ENCODE data around the gene CISD1.

Gene CISD1

DNA sequence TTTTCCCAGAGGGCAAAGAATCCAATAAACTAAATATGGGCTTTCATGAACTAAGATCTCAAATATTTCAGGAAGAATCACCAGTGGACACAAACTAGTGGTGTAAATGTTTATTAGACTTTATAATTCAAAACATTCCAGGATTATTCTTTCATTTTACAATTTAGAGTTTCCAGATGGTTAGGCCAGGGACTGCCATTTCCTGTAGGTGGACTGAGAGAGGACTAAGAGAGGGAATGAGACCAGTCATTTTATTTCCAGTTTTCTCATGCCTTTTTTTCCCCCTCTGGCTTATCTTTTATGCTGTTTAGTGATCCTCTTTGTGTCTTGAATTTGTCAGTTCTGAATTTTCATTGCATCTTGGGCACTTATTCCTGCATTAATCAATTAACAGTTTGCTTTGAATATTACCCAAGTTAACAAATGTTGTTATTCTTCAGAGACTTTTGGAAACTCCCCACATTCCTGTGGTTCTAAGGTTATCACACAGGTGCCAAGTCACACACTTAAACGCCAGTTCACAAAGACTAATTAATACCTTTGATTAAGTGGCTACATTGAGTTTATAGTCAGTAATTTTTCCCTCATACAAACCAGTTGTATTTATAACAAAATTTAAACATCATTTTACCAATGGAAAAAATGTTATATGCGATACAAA is 12.3 kb downstream of the CISD1 start:
- H3K4me3 ChIP-seq (ENCODE audit: low read depth, low read length), result no peak overlapping the region
- no peaks in the 10 kb centered on the region for H3K4me1 ChIP-seq (ENCODE audit: control insufficient read depth, insufficient read depth, low read length)
- peaks cover 22% of the 10 kb centered on the region for H3K36me3 ChIP-seq (ENCODE audit: control insufficient read depth, insufficient read depth, low read length)
- no peaks in the 10 kb centered on the region for H3K9me3 ChIP-seq (ENCODE audit: control insufficient read depth, insufficient read depth, low read depth, low read length)
- H3K27me3 ChIP-seq (ENCODE audit: control insufficient read depth, insufficient read depth, low read length), result no peaks in the 10 kb centered on the region
- H3K9ac ChIP-seq (ENCODE audit: low read length), result no peak overlapping the region
- H3K27ac ChIP-seq (ENCODE audit: low read depth, low read length), result no peak overlapping the region

DNA sequence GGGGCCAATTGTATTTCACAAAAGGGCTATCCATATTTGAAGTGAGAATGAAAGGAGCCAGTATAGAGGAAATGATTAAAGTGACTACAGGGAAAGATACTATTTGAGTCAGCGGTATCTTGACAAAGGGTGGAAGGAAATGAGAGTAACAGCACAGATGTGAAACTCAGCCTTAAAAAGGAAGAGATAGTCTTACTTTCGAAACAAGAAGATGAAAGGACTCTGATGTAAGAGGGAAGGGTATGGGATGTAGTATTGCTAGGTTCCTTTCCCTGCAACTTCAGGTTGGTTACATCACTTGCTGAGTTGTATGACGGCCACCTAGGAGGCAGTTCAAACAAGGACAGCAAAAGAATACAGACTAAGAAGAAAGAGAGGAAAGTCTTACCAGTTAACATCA is 13.7 kb downstream of the CISD1 start:
- Histone ChIP-seq H3K36me3 (ENCODE audit: control insufficient read depth, insufficient read depth, low read length) (peaks cover 19% of the 10 kb centered on the region), H3K27ac (ENCODE audit: low read depth, low read length) (no peak overlapping the region), H3K4me3 (ENCODE audit: low read depth, low read length) (no peak overlapping the region), H3K9ac (ENCODE audit: low read length) (no peak overlapping the region), H3K4me1 (ENCODE audit: control insufficient read depth, insufficient read depth, low read length) (no peaks in the 10 kb centered on the region), H3K9me3 (ENCODE audit: control insufficient read depth, insufficient read depth, low read depth, low read length) (no peaks in the 10 kb centered on the region), H3K27me3 (ENCODE audit: control insufficient read depth, insufficient read depth, low read length) (no peaks in the 10 kb centered on the region)

DNA sequence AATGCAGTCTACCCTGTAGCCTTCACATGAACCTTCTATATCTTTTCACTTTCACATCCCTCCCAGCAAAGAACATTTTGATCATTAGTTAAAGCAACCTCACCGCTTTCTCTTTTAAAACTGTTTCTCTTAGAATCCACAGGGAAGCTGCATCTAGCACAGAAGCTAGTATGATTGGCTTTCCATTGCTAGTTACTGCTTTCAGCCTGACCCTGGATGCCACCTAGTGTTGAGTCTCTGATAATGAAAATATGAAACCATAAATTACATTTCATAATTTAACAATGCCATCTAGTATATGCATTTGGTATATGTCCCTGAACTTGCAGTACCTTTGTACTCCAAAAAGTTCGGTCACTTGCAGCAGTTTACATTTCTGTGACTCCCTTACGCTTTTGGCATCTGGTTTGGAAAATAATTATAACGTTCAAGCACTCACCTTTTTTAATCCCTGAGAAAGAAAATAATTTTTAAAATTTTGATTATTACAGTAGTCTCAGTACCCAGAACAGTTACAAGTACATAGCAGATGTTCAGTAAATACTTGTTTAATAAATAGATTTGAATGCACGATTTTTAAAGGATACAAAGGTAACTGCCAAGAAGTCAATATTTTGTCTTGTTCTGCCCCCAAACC is 22.7 kb downstream of the CISD1 start:
- Histone ChIP-seq H3K4me1 (ENCODE audit: control insufficient read depth, insufficient read depth, low read length) (peaks cover 3% of the 10 kb centered on the region; the same call in 1 of the 2 replicates), H3K36me3 (ENCODE audit: control insufficient read depth, insufficient read depth, low read length) (no peaks in the 10 kb centered on the region), H3K9ac (ENCODE audit: low read length) (no peak overlapping the region), H3K27ac (ENCODE audit: low read depth, low read length) (no peak overlapping the region), H3K27me3 (ENCODE audit: control insufficient read depth, insufficient read depth, low read length) (no peaks in the 10 kb centered on the region), H3K9me3 (ENCODE audit: control insufficient read depth, insufficient read depth, low read depth, low read length) (no peaks in the 10 kb centered on the region), H3K4me3 (ENCODE audit: low read depth, low read length) (no peak overlapping the region)

DNA sequence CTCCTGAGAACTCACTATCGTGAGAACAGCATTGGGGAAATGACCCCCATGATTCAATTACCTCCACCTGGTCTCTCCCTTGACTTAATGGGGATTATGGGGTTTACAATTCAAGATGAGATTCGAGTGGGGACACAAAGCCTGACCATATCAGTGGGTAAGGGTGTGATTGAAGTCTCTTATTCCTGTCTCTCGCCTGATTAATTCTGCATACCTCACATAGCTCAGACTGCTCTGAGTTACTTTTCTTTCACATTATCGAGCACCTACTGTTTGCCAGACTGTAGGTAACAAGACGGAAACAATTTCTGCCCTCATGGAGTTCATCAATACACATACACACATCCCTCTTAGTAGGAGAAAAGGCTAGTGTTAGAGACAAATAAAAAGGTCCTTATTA is 25.0 kb downstream of the CISD1 start:
- no peaks in the 10 kb centered on the region for H3K27me3 ChIP-seq (ENCODE audit: control insufficient read depth, insufficient read depth, low read length)
- H3K4me1 ChIP-seq (ENCODE audit: control insufficient read depth, insufficient read depth, low read length), result peaks cover 3% of the 10 kb centered on the region; the same call in 1 of the 2 replicates
- no peak overlapping the region for H3K9ac ChIP-seq (ENCODE audit: low read length)
- no peaks in the 10 kb centered on the region for H3K36me3 ChIP-seq (ENCODE audit: control insufficient read depth, insufficient read depth, low read length)
- H3K4me3 ChIP-seq (ENCODE audit: low read depth, low read length), result no peak overlapping the region
- H3K27ac ChIP-seq (ENCODE audit: low read depth, low read length), result no peak overlapping the region
- no peaks in the 10 kb centered on the region for H3K9me3 ChIP-seq (ENCODE audit: control insufficient read depth, insufficient read depth, low read depth, low read length)

DNA sequence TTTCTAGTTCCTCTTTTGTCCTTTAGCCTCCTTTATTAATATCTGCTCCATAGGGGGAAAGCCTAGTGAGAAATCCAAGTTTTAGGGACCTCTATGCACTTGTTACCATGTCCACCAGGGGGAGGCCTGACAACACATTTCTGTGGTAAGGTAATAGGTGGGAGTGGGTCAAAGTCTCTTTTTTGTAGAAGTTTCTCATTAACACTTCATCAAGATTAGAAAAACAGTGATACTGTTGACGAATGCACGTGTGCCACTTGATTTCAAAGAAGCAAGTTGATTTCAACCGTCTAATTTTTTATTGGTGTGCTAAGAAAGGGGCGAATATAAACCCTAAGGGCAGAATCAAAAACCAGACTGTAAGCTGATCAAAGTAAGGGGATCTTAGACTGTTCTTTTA is 30.6 kb downstream of the CISD1 start:
- Histone ChIP-seq H3K27me3 (ENCODE audit: control insufficient read depth, insufficient read depth, low read length) (no peaks in the 10 kb centered on the region), H3K27ac (ENCODE audit: low read depth, low read length) (no peak overlapping the region), H3K9ac (ENCODE audit: low read length) (no peak overlapping the region), H3K4me3 (ENCODE audit: low read depth, low read length) (no peak overlapping the region), H3K36me3 (ENCODE audit: control insufficient read depth, insufficient read depth, low read length) (no peaks in the 10 kb centered on the region), H3K4me1 (ENCODE audit: control insufficient read depth, insufficient read depth, low read length) (no peaks in the 10 kb centered on the region), H3K9me3 (ENCODE audit: control insufficient read depth, insufficient read depth, low read depth, low read length) (no peaks in the 10 kb centered on the region)

DNA sequence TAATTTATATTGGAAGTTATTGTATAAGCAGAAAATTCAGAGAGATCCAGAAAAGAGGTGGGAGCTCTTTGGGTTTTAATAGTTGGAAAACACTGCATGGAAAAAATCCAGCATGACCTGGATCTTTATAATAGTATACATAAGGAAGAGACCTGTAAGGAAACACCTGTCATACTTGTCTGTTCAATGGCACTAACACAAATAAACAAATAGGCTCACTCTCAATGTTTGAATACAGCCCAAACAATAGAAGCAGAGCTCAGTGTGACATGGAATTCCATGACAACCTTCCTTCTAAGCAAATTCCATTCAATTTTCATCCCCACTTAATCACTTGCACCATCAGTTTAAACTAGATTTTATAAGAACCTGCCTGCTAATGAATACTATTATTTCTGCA is 31.7 kb downstream of the CISD1 start:
- Histone ChIP-seq H3K4me3 (ENCODE audit: low read depth, low read length) (no peak overlapping the region), H3K27ac (ENCODE audit: low read depth, low read length) (no peak overlapping the region), H3K9ac (ENCODE audit: low read length) (no peak overlapping the region), H3K9me3 (ENCODE audit: control insufficient read depth, insufficient read depth, low read depth, low read length) (no peaks in the 10 kb centered on the region), H3K27me3 (ENCODE audit: control insufficient read depth, insufficient read depth, low read length) (no peaks in the 10 kb centered on the region), H3K4me1 (ENCODE audit: control insufficient read depth, insufficient read depth, low read length) (no peaks in the 10 kb centered on the region), H3K36me3 (ENCODE audit: control insufficient read depth, insufficient read depth, low read length) (no peaks in the 10 kb centered on the region)

DNA sequence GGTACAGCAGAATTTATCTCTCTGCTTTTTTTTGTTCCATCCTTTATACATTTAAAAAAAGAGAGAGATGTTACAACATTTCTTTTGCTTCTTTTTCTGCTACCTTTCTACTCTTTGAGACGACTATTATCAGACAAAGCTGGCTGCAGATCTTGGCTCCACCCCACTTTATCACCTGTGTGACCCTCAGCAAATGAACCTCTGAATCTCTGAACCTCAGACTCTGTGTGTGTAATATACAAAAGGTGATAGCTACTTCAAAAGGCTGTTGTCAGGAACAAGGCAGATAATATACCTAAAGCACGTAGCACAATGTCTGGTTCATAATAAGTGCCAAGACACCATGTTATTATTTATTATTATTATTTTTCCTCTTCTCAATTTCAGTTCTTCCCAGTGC is 33.3 kb downstream of the CISD1 start:
- Histone ChIP-seq H3K9ac (ENCODE audit: low read length) (no peak overlapping the region), H3K9me3 (ENCODE audit: control insufficient read depth, insufficient read depth, low read depth, low read length) (no peaks in the 10 kb centered on the region), H3K4me1 (ENCODE audit: control insufficient read depth, insufficient read depth, low read length) (no peaks in the 10 kb centered on the region), H3K4me3 (ENCODE audit: low read depth, low read length) (no peak overlapping the region), H3K27me3 (ENCODE audit: control insufficient read depth, insufficient read depth, low read length) (no peaks in the 10 kb centered on the region), H3K36me3 (ENCODE audit: control insufficient read depth, insufficient read depth, low read length) (no peaks in the 10 kb centered on the region), H3K27ac (ENCODE audit: low read depth, low read length) (no peak overlapping the region)

DNA sequence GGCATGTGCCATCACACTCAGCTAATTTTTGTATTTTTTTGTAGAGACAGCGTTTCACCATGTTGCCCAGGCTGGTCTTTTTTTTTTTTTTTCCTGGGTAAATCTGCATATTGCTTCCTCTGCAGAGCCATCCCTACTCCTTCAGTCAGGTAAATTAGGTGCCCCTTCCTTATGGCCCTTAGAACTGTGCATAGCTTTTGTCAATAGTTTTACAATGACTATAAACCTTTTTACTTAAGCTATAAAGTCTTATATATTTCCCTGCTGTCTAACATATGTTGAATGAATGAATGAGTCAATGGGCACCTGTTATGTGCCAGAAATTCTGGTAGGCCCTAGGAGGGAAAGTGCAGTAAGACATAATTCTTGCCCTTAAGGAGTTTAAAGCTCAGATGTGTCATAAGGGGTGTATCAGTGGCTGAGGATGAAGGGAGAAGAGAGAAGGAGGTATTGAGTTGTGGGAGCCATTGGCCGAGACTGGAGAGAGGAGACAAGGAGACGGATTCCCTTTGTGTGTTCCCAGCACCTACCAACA is 35.2 kb downstream of the CISD1 start:
- H3K36me3 ChIP-seq (ENCODE audit: control insufficient read depth, insufficient read depth, low read length), result no peaks in the 10 kb centered on the region
- H3K4me1 ChIP-seq (ENCODE audit: control insufficient read depth, insufficient read depth, low read length), result no peaks in the 10 kb centered on the region
- H3K9me3 ChIP-seq (ENCODE audit: control insufficient read depth, insufficient read depth, low read depth, low read length), result no peaks in the 10 kb centered on the region
- no peak overlapping the region for H3K9ac ChIP-seq (ENCODE audit: low read length)
- no peaks in the 10 kb centered on the region for H3K27me3 ChIP-seq (ENCODE audit: control insufficient read depth, insufficient read depth, low read length)
- H3K4me3 ChIP-seq (ENCODE audit: low read depth, low read length), result no peak overlapping the region
- H3K27ac ChIP-seq (ENCODE audit: low read depth, low read length), result no peak overlapping the region

DNA sequence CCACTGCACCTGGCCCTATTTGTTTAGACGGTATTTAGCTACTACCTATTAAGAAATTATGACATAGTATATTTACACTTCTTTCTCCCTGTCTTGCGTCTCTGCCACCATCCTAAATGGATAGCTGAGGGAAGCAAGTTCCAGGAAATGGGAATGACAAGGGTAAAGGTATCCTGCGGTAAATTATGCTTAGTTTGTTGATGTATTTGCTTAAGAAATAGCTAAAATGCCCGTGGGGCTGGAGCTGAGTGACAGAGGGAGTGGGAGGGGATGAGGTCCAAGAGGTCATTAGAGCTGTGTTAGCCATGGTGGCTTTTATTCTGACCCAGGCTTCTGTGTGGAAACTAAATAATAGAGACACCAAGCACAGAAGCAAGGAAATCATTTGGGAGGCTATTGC is 36.9 kb downstream of the CISD1 start:
- Histone ChIP-seq H3K27me3 (ENCODE audit: control insufficient read depth, insufficient read depth, low read length) (no peaks in the 10 kb centered on the region), H3K4me1 (ENCODE audit: control insufficient read depth, insufficient read depth, low read length) (no peaks in the 10 kb centered on the region), H3K9ac (ENCODE audit: low read length) (no peak overlapping the region), H3K36me3 (ENCODE audit: control insufficient read depth, insufficient read depth, low read length) (no peaks in the 10 kb centered on the region), H3K4me3 (ENCODE audit: low read depth, low read length) (no peak overlapping the region), H3K9me3 (ENCODE audit: control insufficient read depth, insufficient read depth, low read depth, low read length) (no peaks in the 10 kb centered on the region), H3K27ac (ENCODE audit: low read depth, low read length) (no peak overlapping the region)

DNA sequence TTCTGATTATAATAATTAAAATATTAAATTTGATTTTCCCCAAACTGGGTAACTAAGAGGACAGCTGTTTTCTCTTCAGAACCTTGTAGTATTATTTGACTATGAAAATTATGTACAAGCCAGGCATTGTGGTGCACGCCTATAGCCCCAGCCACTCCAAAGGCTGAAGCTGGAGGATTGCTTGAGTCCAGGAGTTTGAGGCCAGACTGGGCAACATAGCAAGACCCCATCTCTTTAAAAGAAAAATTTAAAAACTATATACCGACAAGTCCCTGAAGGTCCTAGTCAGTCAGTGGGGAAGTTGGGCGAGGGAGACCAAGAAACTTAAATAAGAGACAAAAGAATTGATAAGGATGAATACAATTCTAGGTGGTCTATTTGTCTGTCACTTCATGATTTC is 38.7 kb downstream of the CISD1 start:
- no peaks in the 10 kb centered on the region for H3K4me1 ChIP-seq (ENCODE audit: control insufficient read depth, insufficient read depth, low read length)
- no peak overlapping the region for H3K27ac ChIP-seq (ENCODE audit: low read depth, low read length)
- H3K4me3 ChIP-seq (ENCODE audit: low read depth, low read length), result no peak overlapping the region
- H3K9ac ChIP-seq (ENCODE audit: low read length), result no peak overlapping the region
- no peaks in the 10 kb centered on the region for H3K27me3 ChIP-seq (ENCODE audit: control insufficient read depth, insufficient read depth, low read length)
- no peaks in the 10 kb centered on the region for H3K9me3 ChIP-seq (ENCODE audit: control insufficient read depth, insufficient read depth, low read depth, low read length)
- no peaks in the 10 kb centered on the region for H3K36me3 ChIP-seq (ENCODE audit: control insufficient read depth, insufficient read depth, low read length)

DNA sequence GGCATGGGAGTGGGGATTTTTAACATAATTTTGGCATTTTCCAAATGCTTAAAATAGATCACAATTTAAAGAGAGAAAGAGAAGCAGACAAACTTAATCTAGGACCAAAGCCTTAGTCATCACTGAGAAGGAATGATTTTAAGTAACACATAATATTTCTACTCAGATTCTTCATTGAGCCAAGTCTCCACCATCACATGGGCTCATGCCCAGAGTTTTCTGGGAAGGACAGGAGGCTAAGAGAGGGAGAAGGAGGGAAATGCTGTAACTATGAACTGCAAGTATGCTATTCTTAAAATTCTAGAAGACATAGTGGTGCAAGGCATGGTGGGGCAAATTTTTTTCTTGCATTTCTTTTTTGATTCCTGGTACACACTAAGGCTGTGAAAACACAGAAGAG is 42.1 kb downstream of the CISD1 start:
- Histone ChIP-seq H3K9me3 (ENCODE audit: control insufficient read depth, insufficient read depth, low read depth, low read length) (no peaks in the 10 kb centered on the region), H3K9ac (ENCODE audit: low read length) (no peak overlapping the region), H3K27ac (ENCODE audit: low read depth, low read length) (no peak overlapping the region), H3K4me1 (ENCODE audit: control insufficient read depth, insufficient read depth, low read length) (no peaks in the 10 kb centered on the region), H3K36me3 (ENCODE audit: control insufficient read depth, insufficient read depth, low read length) (no peaks in the 10 kb centered on the region), H3K27me3 (ENCODE audit: control insufficient read depth, insufficient read depth, low read length) (no peaks in the 10 kb centered on the region), H3K4me3 (ENCODE audit: low read depth, low read length) (no peak overlapping the region)

Measured in HUES6 (cell line).